ENCODE data around the gene SRSF8. TPM values are rescaled to one million over a fixed set of nuclear protein-coding genes. Genes with fewer than 3 reads are reported as not detected.

The SRSF8 gene
- 29.9 TPM for total RNA-seq

GRCh38 chr11:95066716-95067038, at the start of gene SRSF8:
Gene SRSF8 (plus strand): TSS chr11:95066919. CDS start chr11:95067227, 308 bp downstream.

GRCh38 chr11:95024958-95025357, 41.8 kb upstream of the SRSF8 start, which contains the start of gene KDM4E:
Gene KDM4E (plus strand): TSS chr11:95025258. CDS start chr11:95025558, 300 bp downstream.

GRCh38 chr11:95049122-95049521, 17.6 kb upstream of the SRSF8 start, which contains the start of gene KDM4F:
Gene KDM4F (plus strand): TSS chr11:95049422.

GRCh38 chr11:95089620-95090542, 23.2 kb downstream of the SRSF8 start, which contains the start of gene ENDOD1:
Gene ENDOD1 (plus strand): TSS chr11:95089846. CDS start chr11:95089928, 82 bp downstream.

Other genes with a start within 250 kb of the SRSF8 start
- gene CWC15, start 93.4 kb upstream of the SRSF8 start, total RNA-seq, result 63.9 TPM
- gene KDM4D, start 93.2 kb upstream of the SRSF8 start, total RNA-seq, result 2.3 TPM
- not detected for gene KDM4E, start 41.7 kb upstream of the SRSF8 start, total RNA-seq
- not detected for gene KDM4F, start 17.5 kb upstream of the SRSF8 start, total RNA-seq
- 31.4 TPM for gene ENDOD1, start 22.9 kb downstream of the SRSF8 start, total RNA-seq
- 204 TPM for gene SESN3, start 164.3 kb downstream of the SRSF8 start, total RNA-seq

Data from camera-type eye (tissue), 1 donor.